Keratinocyte (primary cell): ENCODE measurements around the gene ENTPD8.

ENCODE experiments used
- EZH2 ChIP-seq: IDR thresholded peaks from one replicate; pipeline ENCODE4 v1.6.1; 2012; ENCODE audit warnings: inconsistent platforms, mild to moderate bottlenecking, low read length, moderate library complexity
- TF ChIP-seq, protein P1 (sequence below), 3 experiments: IDR thresholded peaks in 1 of 3; conservative IDR thresholded peaks in 1 of 3; optimal IDR thresholded peaks in 1 of 3; 2 replicates in 2 of 3; 3 replicates in 1 of 3; pipeline versions ENCODE3 to v1.5.1; 2011; ENCODE audit warnings: low read length in 3 of 3, mild to moderate bottlenecking in 3 of 3, moderate library complexity in 2 of 3, control low read depth in 1 of 3, inconsistent platforms in 1 of 3; ENCODE audit not compliant: insufficient read depth in 2 of 3; ENCODE audit errors: extremely low read depth in 1 of 3

DNA sequence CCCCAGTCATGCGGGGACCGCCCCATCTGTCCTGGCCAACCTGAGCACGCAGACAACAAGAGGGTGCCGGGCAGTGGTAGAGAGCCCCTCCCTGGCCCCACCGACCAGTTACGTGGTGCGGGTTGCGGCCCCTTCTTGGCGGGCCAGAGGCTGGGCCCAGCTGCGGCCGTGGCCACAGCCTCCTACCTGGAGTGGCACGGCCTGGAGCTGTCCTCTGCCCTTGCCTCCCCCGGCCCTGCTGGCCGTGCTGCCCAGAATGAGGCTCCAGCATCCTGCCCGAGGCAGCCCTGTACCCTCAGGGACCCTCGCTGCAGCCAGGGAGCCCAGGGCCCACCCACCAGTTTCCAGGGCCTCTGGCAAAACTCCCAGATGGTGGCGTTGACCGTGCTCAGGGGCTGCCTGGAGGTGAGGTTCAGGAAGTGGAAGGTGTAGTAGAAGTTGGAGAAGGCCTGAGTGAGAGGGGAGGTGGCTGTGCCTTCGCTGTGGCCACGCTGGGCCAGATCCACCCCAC is 5.7 kb downstream of the ENTPD8 start:
- TF ChIP-seq, protein P1, sequence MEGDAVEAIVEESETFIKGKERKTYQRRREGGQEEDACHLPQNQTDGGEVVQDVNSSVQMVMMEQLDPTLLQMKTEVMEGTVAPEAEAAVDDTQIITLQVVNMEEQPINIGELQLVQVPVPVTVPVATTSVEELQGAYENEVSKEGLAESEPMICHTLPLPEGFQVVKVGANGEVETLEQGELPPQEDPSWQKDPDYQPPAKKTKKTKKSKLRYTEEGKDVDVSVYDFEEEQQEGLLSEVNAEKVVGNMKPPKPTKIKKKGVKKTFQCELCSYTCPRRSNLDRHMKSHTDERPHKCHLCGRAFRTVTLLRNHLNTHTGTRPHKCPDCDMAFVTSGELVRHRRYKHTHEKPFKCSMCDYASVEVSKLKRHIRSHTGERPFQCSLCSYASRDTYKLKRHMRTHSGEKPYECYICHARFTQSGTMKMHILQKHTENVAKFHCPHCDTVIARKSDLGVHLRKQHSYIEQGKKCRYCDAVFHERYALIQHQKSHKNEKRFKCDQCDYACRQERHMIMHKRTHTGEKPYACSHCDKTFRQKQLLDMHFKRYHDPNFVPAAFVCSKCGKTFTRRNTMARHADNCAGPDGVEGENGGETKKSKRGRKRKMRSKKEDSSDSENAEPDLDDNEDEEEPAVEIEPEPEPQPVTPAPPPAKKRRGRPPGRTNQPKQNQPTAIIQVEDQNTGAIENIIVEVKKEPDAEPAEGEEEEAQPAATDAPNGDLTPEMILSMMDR (optimal IDR thresholded peaks at IDR 0.05 in 1 of 3, IDR thresholded peaks at IDR 0.05 in 1 of 3, conservative IDR thresholded peaks at IDR 0.05 in 1 of 3; ENCODE audit: extremely low read depth in 1 of 3, insufficient read depth in 2 of 3, low read length in 3 of 3): no peak
- no peak for TF ChIP-seq EZH2
